ENCODE data around the gene SHC3.
A peak's percentile ranks its signal among the peaks of the same experiment; 100 is the strongest.
"Not testable (repeated sequence)": the region's sequence is repeated elsewhere in the genome, so short reads cannot be mapped to it uniquely, and the experiment has no call there.

The SHC3 gene, protein sequence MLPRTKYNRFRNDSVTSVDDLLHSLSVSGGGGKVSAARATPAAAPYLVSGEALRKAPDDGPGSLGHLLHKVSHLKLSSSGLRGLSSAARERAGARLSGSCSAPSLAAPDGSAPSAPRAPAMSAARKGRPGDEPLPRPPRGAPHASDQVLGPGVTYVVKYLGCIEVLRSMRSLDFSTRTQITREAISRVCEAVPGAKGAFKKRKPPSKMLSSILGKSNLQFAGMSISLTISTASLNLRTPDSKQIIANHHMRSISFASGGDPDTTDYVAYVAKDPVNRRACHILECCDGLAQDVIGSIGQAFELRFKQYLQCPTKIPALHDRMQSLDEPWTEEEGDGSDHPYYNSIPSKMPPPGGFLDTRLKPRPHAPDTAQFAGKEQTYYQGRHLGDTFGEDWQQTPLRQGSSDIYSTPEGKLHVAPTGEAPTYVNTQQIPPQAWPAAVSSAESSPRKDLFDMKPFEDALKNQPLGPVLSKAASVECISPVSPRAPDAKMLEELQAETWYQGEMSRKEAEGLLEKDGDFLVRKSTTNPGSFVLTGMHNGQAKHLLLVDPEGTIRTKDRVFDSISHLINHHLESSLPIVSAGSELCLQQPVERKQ

GRCh38 chr9:89177944-89178829 is at the start of gene SHC3:
Gene SHC3, minus strand, starts transcription at chr9:89178818. Its CDS starts 358 bp downstream, at chr9:89178460.
- DNase-seq = peak; percentile 32

GRCh38 chr9:89225991-89226471 is 47.4 kb upstream of the SHC3 start:
- DNase-seq = no peak

DNA sequence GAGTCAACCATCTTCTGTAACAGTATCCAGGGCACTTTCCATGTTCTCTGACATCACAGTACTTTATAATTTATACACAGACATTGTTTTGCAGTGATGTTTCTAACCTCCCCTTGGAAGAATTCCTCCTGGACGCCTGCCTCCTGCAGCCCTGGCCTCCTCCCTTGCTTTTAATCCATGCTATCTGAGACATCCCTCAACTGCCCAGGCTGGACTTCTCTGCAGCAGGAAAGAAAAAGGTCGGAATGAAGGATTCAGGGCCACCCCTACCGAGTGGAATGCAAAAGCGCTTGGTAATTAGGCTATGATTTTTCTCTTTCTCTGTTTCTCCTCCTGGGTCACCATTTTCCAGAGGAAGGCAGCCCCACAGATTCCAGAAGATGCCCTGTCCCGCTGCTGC is 47.0 kb upstream of the SHC3 start:
- DNase-seq = no peak

GRCh38 chr9:89225036-89225435 is 46.4 kb upstream of the SHC3 start:
- DNase-seq = no peak

GRCh38 chr9:89224633-89225032 is 46.0 kb upstream of the SHC3 start:
- DNase-seq = no peak

DNA sequence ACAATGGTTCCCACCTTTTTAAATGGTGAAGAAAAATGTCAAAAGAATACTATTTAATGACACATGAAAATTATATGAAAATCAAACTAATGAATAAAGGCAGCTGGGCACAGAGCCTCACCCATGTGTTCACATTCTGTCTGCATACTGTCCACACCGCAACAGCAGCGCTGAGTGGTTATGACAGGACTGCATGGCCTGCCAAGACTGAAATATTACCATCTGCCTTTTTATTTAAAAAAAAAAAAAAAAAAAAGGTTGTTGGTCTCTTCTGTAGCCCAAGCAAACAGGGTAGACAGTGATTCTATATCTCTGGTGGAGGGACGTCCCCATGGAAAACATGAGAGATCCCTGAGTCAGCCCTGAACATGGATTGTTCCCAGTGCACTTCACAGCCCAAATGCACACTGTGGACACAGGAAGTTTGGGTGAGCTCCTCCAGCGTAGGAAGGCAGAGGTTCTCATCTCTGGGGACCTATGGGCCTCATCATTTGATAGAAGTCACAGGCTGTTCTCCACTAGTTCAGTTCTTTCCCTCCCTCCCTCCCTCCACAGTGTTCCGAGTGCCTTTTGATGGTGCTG is 44.9 kb upstream of the SHC3 start:
- no peak for DNase-seq

DNA sequence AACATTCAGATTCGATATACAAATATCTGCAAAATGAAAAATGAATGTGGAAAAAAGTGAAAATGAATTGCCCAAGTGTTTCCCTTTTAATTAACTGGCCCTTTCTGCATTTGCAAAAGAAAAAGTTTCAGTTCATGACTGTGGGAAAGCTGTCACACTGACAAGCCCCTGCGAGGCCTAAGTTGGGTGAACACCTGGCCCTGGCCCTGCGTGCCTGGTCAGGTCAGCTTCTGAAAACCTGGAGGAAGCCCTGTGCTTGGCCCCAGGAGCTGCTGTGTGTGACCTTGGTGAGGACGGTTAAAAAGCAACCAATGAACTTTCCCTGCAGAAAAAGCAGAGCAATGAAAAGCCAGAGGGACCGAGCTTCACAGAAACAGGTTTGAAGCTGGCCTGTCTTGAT is 41.0 kb upstream of the SHC3 start:
- DNase-seq = no peak

GRCh38 chr9:89218040-89218928 is 39.7 kb upstream of the SHC3 start:
- DNase-seq = no peak

DNA sequence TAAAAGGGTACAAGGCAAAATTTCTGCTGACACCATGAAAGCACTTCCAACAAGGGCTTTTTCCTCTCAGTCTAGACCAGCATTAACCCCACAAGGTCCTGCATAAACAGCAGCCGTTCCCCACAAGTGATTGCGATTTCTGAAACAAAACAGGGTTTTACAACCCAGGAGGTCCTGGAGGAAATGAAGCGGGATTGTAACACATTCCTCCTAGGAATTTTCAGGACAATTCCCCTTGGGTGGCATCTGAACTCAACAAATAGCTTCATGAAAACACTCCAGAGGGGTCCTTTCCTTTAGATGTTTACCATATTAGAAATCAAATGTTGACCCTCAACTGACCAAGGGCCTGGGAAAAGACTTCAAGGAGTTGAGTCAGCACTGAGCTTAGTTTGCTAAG is 36.7 kb upstream of the SHC3 start:
- DNase-seq = no peak

DNA sequence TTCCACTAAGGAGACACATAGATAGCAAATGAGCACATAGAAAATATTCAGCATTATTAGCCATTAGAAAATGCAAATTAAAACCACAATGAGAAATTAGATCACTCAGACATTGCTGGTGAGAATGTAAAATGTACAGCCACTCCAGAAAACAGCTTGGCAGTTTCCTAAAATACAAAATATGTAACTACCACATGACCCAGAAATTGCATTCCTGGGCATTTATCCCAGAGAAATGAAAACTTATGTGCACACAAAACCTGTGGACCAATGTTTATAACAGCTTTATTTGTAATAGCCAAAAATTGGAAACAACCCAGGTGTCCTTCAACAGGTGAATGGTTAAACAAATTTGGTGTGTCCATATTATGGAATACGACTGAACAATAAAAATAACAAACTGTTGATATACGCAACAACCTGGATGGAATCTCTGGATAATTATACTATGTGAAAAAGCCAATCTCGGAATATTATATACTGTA is 34.8 kb upstream of the SHC3 start:
- DNase-seq = no peak

DNA sequence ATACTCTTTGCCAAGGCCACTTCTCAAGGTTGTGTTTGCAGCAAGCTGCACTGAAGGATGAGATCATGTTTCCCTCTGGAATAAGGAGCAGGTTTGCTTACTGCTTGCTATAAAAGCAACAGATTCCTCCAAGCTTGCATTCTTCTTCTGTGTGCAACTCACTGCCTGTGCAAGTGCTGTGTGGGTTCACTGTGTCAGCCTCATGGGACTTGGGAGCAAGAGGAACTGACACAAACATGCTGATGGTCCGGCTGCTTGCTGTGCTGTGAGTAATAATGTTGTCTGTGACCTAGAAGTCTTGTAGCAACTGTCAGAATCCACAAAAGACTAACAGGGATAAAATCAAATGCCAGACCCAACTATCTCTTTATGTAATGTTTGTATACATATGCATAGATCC is 33.6 kb upstream of the SHC3 start:
- DNase-seq = no peak

DNA sequence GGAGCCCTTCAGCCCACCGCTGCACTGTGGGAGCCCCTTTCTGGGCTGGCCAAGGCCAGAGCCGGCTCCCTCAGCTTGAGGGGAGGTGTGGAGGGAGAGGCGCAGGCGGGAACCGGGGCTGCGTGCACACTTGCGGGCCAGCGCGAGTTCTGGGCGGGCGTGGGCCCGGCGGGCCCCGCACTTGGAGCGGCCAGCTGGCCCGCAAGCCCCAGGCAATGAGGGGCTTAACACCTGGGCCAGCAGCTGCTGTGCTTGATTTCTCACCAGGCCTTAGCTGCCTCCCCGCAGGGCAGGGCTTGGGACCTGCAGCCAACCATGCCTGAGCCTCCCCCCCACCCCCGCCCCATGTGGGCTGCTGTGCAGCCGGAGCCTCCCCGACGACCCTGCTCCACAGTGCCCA is 30.7 kb upstream of the SHC3 start:
- not testable (repeated sequence) for DNase-seq

DNA sequence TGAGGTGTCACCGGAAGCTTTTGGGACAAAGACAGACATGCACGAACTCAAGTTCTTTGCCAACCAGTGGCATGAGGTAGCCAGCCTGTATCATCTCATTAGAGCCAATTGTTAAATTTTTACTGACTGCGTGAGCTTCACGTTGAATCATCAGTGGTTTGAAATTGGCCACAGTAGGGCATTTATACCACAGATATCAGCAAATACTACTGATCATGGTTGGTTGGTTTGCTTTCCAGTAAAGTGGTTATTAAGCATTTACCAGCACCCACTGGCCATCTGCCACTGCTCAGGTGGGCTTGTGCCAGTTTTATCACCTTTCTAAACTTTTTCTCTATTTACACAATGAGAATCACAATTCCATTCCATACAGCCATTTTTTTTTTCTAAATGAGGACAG is 28.4 kb upstream of the SHC3 start:
- no peak for DNase-seq

- DNase-seq = no peak
These were observed 26.2 kb upstream of the SHC3 start for GRCh38 chr9:89204801-89205200.

DNA sequence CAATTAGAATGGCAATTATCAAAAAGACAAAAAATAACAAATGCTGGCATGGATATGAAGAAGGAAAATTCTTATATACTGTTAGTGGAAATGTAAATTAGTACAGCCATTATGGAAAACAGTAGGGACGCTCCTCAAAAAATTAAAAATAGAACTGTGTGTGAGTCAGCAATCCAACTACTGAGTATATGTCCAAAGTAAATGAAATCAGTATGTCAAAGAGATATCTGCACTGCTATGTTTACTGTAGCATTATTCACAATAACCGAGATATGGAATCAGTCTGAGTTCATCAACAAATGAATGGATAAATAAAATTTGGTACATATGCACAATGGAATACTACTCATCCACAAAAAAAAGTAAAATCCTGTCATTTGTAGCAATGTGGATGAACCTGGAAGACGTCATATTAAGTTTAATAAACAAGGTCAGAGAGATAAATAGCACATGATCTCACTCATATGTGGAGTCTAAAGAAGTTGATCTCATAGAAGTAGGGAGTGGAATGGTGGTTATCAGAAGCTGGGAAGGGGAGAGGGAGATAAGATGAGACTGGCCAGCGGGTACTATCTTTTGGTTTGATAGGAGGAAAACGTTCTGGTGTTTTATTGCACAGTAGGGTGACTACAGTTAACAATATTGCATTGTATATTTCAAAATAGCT is 16.6 kb upstream of the SHC3 start:
- DNase-seq = no peak

DNA sequence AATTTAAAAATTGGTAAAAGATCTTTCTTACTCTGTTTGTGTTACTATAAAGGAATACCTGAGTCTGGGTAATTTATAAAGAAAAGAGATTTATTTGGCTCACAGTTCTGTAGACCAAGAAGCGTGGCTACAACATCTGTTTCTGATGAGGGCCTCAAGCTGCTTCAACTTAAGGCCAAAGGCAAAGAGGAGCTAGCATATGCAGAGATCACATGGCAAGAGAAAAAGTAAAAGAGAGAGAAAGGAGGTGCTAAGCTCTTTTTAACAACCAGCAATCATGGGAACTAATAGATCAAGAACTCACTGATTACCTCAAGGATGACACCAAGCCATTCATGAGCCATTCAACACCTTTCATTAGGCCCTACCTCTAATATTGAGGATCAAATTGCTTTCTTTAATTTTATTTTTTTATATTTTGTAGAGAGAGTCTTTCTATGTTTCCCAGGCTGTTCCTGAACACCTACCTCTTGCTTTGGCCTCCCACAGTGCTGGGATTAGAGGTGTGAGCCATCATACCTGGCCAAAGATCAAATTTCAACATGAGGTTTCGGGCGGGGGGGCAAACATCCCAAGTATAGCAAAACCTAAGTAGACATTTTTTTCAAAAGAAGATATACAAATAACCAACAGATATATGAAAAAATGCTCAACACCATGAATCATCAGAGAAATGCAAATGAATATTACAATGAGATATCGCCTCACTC is 16.0 kb upstream of the SHC3 start:
- no peak for DNase-seq

GRCh38 chr9:89191004-89191403 is 12.4 kb upstream of the SHC3 start:
- no peak for DNase-seq

GRCh38 chr9:89189215-89189614 is 10.6 kb upstream of the SHC3 start:
- DNase-seq = no peak

- no peak for DNase-seq
These were observed 9.3 kb upstream of the SHC3 start for GRCh38 chr9:89187950-89188349.

DNA sequence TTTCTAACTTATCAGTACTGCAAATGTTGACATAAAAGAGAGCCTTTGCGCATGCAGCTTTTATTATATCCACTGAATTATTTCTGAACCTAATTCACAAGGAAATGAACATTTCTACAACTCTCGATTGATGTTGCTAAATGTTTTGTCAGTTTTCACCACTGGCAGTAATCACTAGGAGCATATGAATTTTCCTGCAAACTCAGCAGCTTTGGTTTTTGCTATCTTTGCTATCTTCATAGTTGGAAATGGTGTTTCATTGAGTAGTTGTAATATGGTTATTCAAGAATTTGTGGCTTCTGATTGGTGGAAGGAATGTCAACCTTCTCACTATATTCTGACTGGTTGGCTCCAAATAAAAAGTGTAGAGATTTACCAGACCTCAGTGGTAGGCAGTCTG is 8.9 kb upstream of the SHC3 start:
- no peak for DNase-seq

GRCh38 chr9:89186960-89187359 is 8.3 kb upstream of the SHC3 start:
- no peak for DNase-seq

Data from stimulated activated CD8-positive, alpha-beta memory T cell treated with anti-CD3 and anti-CD28 coated beads, Interleukin-4, amount 100 ng/mL, for 48 hours (primary cell).